HFF-Myc (cell line): ENCODE measurements around the gene TENM4.
A peak's percentile ranks its signal among the peaks of the same experiment; 100 is the strongest.

ENCODE experiments used
- DNase-seq: peaks from one replicate; pipeline ENCODE4 v3.0.0-alpha.2; 2011; ENCODE audit warnings: low read depth; ENCODE audit errors: extremely low read depth
- H3K4me3 ChIP-seq: replicated peaks from 2 replicates; pipeline ENCODE4 v1.5.1; 2011; ENCODE audit warnings: low read depth, mild to moderate bottlenecking, control low read depth, low read length
- TF ChIP-seq, protein P1 (sequence below): IDR thresholded peaks from 2 replicates; pipeline ENCODE4 v1.5.1; 2012; ENCODE audit warnings: mild to moderate bottlenecking, low read depth, low read length, control low read depth; ENCODE audit errors: missing control alignments

The TENM4 gene

DNA sequence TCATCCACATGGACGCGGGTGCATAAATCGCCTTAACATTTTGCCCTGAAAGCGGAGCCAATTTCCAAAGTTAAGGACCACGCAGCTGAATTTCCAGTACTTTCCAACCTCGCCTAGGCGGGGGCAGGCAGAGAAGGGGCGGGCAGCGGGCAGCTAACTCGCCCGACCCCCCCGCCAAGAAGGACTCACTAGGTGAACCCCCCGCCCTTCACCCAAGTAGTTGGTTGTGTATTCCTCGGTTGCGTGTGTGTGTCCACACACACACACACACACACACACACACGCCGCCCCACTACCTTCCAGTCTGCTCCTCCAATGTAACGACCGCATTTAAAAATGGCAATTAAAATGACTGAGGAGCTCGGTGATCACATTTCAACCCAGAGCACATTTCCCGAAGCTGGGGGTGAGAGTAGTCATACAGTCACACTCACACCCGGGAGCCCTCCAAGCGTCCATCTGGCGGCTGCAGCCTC, 1.4 kb downstream of the TENM4 start:
- H3K4me3 ChIP-seq: peak overlapping the region; percentile 53
- DNase-seq: no peak
- TF ChIP-seq, protein P1, sequence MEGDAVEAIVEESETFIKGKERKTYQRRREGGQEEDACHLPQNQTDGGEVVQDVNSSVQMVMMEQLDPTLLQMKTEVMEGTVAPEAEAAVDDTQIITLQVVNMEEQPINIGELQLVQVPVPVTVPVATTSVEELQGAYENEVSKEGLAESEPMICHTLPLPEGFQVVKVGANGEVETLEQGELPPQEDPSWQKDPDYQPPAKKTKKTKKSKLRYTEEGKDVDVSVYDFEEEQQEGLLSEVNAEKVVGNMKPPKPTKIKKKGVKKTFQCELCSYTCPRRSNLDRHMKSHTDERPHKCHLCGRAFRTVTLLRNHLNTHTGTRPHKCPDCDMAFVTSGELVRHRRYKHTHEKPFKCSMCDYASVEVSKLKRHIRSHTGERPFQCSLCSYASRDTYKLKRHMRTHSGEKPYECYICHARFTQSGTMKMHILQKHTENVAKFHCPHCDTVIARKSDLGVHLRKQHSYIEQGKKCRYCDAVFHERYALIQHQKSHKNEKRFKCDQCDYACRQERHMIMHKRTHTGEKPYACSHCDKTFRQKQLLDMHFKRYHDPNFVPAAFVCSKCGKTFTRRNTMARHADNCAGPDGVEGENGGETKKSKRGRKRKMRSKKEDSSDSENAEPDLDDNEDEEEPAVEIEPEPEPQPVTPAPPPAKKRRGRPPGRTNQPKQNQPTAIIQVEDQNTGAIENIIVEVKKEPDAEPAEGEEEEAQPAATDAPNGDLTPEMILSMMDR: no peak

DNA sequence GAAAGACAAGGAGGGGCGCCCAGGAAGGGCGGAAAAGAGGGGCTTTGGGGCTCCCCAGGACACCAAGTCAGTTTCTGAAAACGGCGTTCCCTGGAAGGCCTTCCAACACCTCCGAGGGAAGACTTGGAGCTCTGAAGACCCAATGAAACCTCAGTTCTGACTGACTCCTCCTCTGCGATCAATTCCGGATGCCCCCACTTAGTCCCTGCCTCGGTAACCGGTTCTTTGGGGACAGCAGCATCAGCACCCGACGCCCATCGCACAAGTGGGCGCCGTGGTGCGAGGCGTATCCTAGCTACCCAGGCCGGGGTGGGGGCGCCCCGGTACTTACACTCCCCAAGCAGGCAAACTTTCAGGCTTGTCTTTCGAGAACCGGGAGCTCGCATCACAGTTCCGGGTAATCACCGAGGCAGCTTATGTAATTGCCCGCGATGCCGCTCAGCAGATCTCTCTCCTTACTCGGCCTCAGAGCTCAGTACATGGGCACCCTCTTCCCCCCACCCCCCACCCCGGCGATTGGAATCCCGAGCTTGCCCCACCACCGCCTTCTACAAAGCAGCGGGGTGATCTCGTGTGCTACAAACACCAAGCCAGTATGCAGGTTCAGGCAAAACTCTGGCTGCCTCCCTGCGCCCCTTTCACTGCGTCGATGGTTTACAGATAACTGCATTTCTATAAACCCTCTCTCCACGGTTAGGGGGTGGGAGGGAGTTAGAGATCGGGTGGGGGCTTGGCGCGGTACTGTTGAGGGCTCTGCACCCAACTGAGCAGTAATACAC, 2.0 kb downstream of the TENM4 start:
- H3K4me3 ChIP-seq: peak overlapping the region; percentile 53
- no peak for DNase-seq
- TF ChIP-seq, protein P1: no peak

DNA sequence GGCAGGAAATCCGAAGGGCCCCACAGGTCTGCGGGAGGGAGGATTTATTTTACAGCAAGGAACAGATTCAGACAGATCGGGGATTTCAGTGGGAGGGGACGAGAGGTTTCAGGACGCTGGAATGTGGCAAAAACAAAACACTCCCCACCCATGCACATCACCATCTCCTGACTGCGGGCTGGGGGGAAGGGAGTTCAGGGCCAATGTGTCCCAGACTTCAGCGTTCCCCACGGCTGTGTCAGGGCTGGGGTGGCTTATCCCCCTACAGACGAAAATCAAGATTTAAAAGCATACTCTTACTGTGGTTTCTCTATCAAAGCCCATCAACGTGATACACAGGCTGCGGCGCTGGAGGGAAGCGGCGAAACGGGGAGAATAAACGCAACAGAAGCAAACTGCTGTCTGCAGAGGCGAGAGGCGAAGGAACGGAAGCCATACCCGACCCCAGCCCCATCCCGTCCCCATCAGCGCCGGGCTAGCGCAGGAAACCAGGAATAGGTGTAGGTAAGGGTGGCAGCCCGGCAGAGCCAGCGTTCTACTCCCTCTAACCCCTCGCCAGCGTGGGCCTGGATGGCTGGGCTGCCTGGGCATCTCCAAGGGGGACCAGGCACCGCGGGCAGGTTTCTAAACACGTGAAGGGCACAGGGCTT, 2.7 kb downstream of the TENM4 start:
- TF ChIP-seq, protein P1: no peak
- DNase-seq: no peak
- H3K4me3 ChIP-seq: peak overlapping the region; percentile 53

DNA sequence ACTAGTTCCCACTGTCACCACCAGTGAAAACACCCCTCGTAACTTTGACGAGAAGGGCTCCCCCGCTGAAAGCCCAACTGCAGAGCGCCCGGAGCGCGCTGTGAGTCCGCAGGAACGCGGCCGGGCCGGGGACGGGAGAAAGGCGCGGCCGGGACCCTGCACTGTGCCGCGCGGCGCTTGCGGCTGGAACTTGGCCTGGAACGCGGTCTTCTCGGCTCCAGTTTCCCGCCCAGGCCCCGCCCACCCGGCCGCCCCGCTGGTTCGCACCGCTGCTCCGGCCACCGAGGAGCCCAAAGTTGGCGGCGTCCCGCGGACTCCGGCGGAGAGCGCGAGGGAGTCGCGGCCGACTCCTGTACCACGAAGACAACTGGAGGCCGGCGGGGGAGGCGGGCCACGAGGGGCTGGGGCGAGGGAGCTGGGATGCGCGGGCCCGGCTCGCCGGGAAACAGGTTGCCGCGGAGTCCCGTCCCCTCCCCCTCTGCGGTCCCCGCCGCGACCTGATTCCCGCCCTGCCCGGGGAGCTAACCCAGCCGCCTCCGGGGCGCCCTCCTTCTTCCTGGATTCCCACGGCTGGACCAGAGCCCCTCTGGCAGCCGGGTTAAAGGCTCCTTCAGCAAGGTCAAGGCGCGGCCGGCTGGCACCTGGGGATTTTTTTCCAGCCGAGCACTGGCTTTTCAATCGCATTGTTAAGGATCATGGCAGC, 3.4 kb downstream of the TENM4 start:
- DNase-seq: no peak
- TF ChIP-seq, protein P1: no peak
- peak overlapping the region; percentile 53 for H3K4me3 ChIP-seq

DNA sequence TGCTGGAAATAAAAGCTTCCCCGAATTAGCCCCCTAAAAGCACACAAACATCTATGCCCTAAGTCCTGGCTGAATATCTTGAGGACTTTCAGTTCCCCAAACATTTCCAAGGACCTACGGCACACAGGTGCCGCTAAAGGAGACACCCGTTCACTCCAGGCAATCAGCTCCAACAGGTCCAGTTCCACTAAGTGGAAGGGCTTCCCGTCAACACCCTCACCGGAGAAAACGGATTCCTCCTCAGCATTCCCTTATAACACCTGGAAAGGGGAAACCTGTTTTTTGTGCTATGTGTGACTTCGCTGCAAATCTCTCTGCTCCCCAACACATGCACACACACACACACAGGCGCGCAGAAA, 3.9 kb downstream of the TENM4 start:
- no peak for DNase-seq
- H3K4me3 ChIP-seq: peak overlapping the region; percentile 53
- TF ChIP-seq, protein P1: no peak

DNA sequence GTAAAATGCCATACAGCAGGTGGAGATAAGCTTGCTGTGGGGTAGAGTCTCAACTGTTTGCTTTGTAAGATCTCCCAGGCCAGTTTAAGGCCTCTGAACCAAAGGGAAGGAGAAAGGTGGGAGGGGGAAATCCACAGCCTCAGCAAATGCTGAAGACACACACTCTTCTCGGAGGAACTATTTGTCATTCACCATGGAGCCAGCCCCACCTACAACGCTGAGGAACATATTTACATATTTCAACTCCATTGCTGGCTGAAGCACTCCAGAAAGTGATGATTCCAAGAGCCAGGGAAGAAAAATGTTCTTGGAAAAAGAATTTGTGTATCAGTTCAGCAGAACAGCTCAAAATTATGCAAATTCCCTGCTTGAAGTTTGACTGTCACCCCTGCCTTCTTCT, 6.5 kb downstream of the TENM4 start:
- H3K4me3 ChIP-seq: no peak overlapping the region
- TF ChIP-seq, protein P1: no peak
- DNase-seq: no peak
